T47D (cell line): ENCODE results near the gene AMIGO2.
"Not testable (repeated sequence)": the region's sequence is repeated elsewhere in the genome, so short reads cannot be mapped to it uniquely, and the experiment has no call there.

Experiments
- DNase-seq, 2 experiments: peaks; one replicate each; pipeline versions ENCODE4 v3.0.0 to v3.0.0-alpha.2; 2011 to 2012; ENCODE audit warnings: low read depth in 1 of 2, low spot score in 1 of 2
- JUND ChIP-seq: IDR thresholded peaks from 2 replicates; pipeline ENCODE4 v1.6.1; 2012; ENCODE audit warnings: low read depth
- in situ Hi-C: cut with HindIII; loops from 2 replicates; pipeline ENCODE4 v1.10.0; 2016; ENCODE audit warnings: low sequenced_read_pairs, low pct_unique_long_range_greater_than_20kb

AMIGO2 gene

DNA sequence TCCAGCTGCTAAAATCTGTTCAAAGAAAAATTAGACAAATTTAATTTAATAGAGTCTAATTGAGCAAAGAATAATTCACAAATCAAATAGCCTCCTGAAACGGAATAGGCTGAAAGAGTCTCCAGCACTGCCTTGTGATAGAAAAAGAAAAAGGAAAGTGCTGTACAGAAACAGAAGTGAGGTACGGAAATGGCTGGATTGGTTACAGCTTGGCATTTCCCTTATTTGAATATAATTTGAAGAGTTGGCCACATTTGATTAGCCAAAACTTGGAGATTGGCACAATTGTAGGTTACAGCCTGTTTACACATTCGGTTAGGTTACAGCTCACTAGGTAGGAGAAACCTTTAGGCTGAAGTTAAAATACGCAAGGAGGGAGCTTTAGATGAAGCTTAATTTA lies 25.1 kb downstream of the AMIGO2 start:
- no peak for TF ChIP-seq JUND
- in situ Hi-C loops: no loop called here
- no peak for DNase-seq

DNA sequence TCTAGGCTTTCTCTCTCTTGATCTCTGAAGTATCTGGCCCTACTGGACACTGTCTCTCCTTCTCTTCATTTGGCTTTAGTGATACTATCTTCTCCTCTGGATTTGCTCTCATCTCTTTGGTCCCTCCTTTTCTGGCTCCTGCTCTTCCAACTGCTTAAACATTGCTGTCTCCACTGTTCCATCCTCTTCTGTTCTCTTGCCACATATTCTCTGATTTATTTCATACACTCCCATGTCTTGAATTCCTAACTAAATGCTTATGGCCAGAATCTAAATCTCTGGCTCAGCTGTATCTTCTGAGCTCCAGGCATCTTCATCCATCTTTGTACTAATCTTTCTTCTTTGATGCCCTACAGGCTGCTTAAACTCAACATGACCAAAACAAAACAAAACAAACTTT lies 25.8 kb downstream of the AMIGO2 start:
- in situ Hi-C loops: no loop called here
- DNase-seq: no peak
- no peak for TF ChIP-seq JUND

DNA sequence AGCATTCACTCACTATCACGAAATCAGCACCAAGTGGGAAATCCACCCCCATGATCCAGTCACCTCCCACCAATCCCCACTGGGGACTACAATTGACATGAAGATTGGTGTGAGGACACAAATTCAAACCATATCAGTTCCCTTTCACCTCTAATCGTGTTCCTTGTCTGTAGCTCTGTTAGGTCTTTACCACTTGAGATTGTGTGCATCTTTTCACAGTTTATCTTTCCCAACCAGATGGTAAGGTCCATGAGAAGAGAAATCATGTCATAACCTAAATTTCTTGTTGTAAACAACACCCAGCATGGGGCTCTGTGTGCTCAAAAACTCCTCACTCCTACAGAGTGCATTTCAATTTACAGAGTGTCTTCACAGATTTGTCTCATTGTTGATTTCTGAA lies 27.5 kb downstream of the AMIGO2 start:
- TF ChIP-seq JUND: no peak
- in situ Hi-C loops: no loop called here
- no peak for DNase-seq

GRCh38 chr12:47051291-47051690 lies 28.5 kb downstream of the AMIGO2 start:
- in situ Hi-C loops, DNase-seq: not testable (repeated sequence)

GRCh38 chr12:47048541-47048940 lies 31.2 kb downstream of the AMIGO2 start:
- in situ Hi-C loops: no loop called here
- no peak for DNase-seq
- TF ChIP-seq JUND: no peak

- no peak for TF ChIP-seq JUND
- in situ Hi-C loops: no loop called here
- no peak for DNase-seq
These were observed 38.4 kb downstream of the AMIGO2 start for GRCh38 chr12:47041327-47041726.

- in situ Hi-C loops: no loop called here
- TF ChIP-seq JUND: no peak
- no peak for DNase-seq
These were observed 40.0 kb downstream of the AMIGO2 start for GRCh38 chr12:47039756-47040155.

GRCh38 chr12:47039079-47039478 lies 40.7 kb downstream of the AMIGO2 start:
- no peak for DNase-seq
- in situ Hi-C loops: no loop called here
- no peak for TF ChIP-seq JUND

DNA sequence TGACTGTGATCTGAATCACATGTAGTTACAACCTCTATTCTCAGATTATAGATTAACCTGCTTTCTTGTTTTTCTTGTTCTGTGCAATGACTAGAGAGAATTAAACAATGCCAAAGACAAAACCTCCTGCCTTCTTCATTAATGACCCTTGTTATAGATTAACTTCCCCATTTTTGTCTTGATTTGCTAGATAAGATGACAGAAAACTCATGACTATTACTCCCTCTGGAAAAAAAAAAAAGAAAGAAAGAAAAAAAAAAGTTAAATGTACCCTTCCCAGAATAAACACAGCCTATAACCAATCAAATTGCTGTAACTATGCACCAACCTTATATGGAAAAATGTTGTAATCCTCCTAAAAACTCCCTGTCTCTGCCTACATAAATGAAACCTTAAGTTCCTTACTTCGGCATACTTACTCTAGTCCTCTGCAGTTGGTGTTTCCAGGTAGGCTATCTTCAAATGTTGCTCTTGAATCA lies 41.5 kb downstream of the AMIGO2 start:
- in situ Hi-C loops: no loop called here
- TF ChIP-seq JUND: no peak
- DNase-seq: peak in 1 of 2 experiments; percentile 15

GRCh38 chr12:47035484-47035883 lies 44.3 kb downstream of the AMIGO2 start:
- no peak for TF ChIP-seq JUND
- DNase-seq: no peak
- in situ Hi-C loops: no loop called here

- in situ Hi-C loops: no loop called here
- TF ChIP-seq JUND: no peak
- DNase-seq: no peak
These were observed 45.1 kb downstream of the AMIGO2 start for GRCh38 chr12:47034661-47035060.

DNA sequence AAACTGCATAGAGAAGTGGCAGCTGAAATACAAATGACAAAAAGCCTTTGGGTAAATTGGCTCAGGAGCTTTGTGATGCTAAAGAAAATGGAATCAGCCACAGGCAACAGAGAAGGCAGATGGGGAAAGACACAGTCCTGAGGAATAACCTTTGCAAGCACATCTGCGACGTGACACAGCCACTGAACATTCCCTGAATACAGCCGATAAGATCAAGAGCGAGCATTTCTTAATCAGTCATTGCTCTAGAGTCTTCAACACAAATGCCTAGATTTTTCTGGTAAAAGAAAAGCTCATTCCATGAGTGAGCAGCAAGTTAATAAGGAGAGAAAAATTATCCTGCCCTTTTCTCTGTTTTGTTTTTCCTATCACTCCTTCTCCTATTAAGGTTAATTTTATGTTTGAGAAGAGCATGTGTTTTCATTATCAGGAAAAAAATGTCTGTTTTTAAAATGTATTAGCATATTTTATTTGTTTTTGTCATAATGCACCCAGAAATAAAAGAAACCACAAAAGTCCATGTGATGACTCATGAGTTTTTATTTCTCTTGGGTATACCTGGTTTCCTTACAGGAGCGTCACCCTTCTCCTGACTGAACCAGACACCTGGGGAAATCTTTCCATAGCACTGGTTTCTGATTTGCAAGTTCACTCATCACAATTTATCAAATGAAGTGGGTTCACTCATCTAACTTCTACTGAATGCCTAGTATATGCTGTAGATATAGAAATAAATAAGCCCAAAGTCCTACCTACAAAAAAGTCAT lies 45.8 kb downstream of the AMIGO2 start:
- no peak for TF ChIP-seq JUND
- in situ Hi-C loops: no loop called here
- DNase-seq: peak in 1 of 2 experiments; percentile 11

DNA sequence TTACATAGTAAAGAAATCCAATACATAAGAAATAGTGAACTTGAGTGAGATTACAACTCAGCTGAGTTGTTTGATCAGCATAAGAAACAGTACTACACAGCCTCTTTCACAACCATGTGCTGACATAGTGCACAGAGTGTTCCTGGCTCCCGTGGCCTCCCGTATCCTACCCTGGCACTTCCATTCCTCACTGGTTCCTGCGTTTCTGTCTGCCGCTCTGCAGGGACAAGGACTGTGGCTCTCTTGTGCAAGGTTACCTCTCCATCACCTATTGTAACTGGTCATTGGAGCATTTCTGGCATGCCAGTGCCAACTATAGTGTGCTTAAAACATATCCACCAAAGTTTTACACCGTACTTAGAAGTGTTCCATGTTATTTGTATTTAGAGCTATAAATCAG lies 46.7 kb downstream of the AMIGO2 start:
- in situ Hi-C loops: no loop called here

GRCh38 chr12:47032644-47033043 lies 47.1 kb downstream of the AMIGO2 start:
- DNase-seq: peak in 1 of 2 experiments; percentile 73
- in situ Hi-C loops: no loop called here
- TF ChIP-seq JUND: no peak

More for the DNA sequence above, 46.7 kb downstream of the AMIGO2 start:
- DNase-seq: peak in 1 of 2 experiments; percentile 23
- no peak for TF ChIP-seq JUND
